Mesenchymal stem cell (in vitro differentiated cells and primary cell): ENCODE results near the gene FBXW4.

ENCODE experiments used
- DNase-seq: peaks from one replicate; pipeline ENCODE4 v3.0.0-alpha.2; 2013
- H2AFZ ChIP-seq: one replicate; pipeline ENCODE4 v1.6.1; 2013; ENCODE audit warnings: low read depth, mild to moderate bottlenecking, control low read depth, inconsistent platforms, low read length, moderate library complexity
- H2AK5ac ChIP-seq: 2 replicates; pipeline ENCODE4 v1.6.1; 2013; ENCODE audit warnings: low read length, moderate library complexity, mild to moderate bottlenecking, inconsistent platforms; ENCODE audit not compliant: severe bottlenecking
- H2BK120ac ChIP-seq: one replicate; pipeline ENCODE4 v1.6.1; 2013; ENCODE audit warnings: low read depth, mild to moderate bottlenecking, inconsistent platforms, low read length, moderate library complexity
- H2BK12ac ChIP-seq, 2 experiments: one replicate each; pipeline ENCODE4 v1.6.1; 2013; ENCODE audit warnings: inconsistent platforms in 2 of 2, low read length in 2 of 2, mild to moderate bottlenecking in 2 of 2, moderate library complexity in 2 of 2, control low read depth in 1 of 2
- H2BK15ac ChIP-seq: one replicate; pipeline ENCODE4 v1.6.1; 2013; ENCODE audit warnings: mild to moderate bottlenecking, low read depth, inconsistent platforms; ENCODE audit not compliant: poor library complexity, severe bottlenecking
- H2BK5ac ChIP-seq: 2 replicates; pipeline ENCODE4 v1.6.1; 2013; ENCODE audit warnings: low read depth, mild to moderate bottlenecking, low read length, control low read depth, inconsistent platforms; ENCODE audit not compliant: poor library complexity, severe bottlenecking
- H3K14ac ChIP-seq, 2 experiments: one replicate each; pipeline ENCODE4 v1.6.1; 2013; ENCODE audit warnings: inconsistent platforms in 2 of 2, low read length in 2 of 2, control low read depth in 1 of 2, mild to moderate bottlenecking in 1 of 2, moderate library complexity in 1 of 2
- H3K18ac ChIP-seq, 2 experiments: one replicate each; pipeline ENCODE4 v1.6.1; 2013; ENCODE audit warnings: inconsistent platforms in 2 of 2, low read length in 2 of 2, control low read depth in 1 of 2, low read depth in 1 of 2, mild to moderate bottlenecking in 1 of 2
- H3K23ac ChIP-seq, 2 experiments: one replicate each; pipeline ENCODE4 v1.6.1; 2013; ENCODE audit warnings: inconsistent platforms in 2 of 2, low read length in 2 of 2, mild to moderate bottlenecking in 2 of 2, moderate library complexity in 2 of 2, control low read depth in 1 of 2
- H3K27ac ChIP-seq: 2 replicates; pipeline ENCODE4 v1.5.1; 2013; ENCODE audit warnings: mild to moderate bottlenecking, moderate library complexity, low read length, control low read depth, inconsistent platforms; ENCODE audit not compliant: poor library complexity, severe bottlenecking
- H3K27me3 ChIP-seq, 2 experiments: 2 replicates each; pipeline versions ENCODE4 v1.6.1 to v1.7.0; 2013; ENCODE audit warnings: low read length in 2 of 2, mild to moderate bottlenecking in 2 of 2, moderate library complexity in 2 of 2, control low read depth in 1 of 2, inconsistent platforms in 1 of 2; ENCODE audit not compliant: control insufficient read depth in 1 of 2, insufficient read depth in 1 of 2
- H3K36me3 ChIP-seq, 2 experiments: 2 replicates each; pipeline versions ENCODE4 v1.6.1 to v1.7.0; 2013; ENCODE audit warnings: low read length in 2 of 2, control low read depth in 1 of 2, inconsistent platforms in 1 of 2, low read depth in 1 of 2, mild to moderate bottlenecking in 1 of 2; ENCODE audit not compliant: insufficient read depth in 2 of 2, control insufficient read depth in 1 of 2
- H3K4ac ChIP-seq, 2 experiments: one replicate each; pipeline ENCODE4 v1.6.1; 2013; ENCODE audit warnings: inconsistent platforms in 2 of 2, low read length in 2 of 2, mild to moderate bottlenecking in 2 of 2, moderate library complexity in 2 of 2, control low read depth in 1 of 2, low read depth in 1 of 2
- H3K4me1 ChIP-seq: 2 replicates; pipeline ENCODE4 v1.6.1; 2013; ENCODE audit warnings: low read depth, low read length, control low read depth; ENCODE audit not compliant: control insufficient read depth, insufficient read depth
- H3K4me2 ChIP-seq: 2 replicates; pipeline ENCODE4 v1.6.1; 2013; ENCODE audit warnings: low read length, mild to moderate bottlenecking, inconsistent platforms; ENCODE audit not compliant: poor library complexity, severe bottlenecking
- H3K4me3 ChIP-seq, 2 experiments: 2 replicates each; pipeline versions ENCODE4 v1.5.1 to v1.7.0; 2013; ENCODE audit warnings: low read length in 2 of 2, mild to moderate bottlenecking in 2 of 2, control low read depth in 1 of 2, low read depth in 1 of 2; ENCODE audit not compliant: insufficient read depth in 1 of 2
- H3K79me1 ChIP-seq: replicated peaks from 2 replicates; pipeline ENCODE4 v1.6.1; 2013; ENCODE audit warnings: mild to moderate bottlenecking, control low read depth, low read length, inconsistent platforms; ENCODE audit not compliant: poor library complexity, severe bottlenecking
- H3K9ac ChIP-seq: 2 replicates; pipeline ENCODE4 v1.7.0; 2013; ENCODE audit warnings: mild to moderate bottlenecking, low read length, moderate library complexity
- H3K9me3 ChIP-seq: 2 replicates; pipeline ENCODE4 v1.7.0; 2013; ENCODE audit warnings: mild to moderate bottlenecking, low read length; ENCODE audit not compliant: control insufficient read depth
- H4K8ac ChIP-seq: one replicate; pipeline ENCODE4 v1.6.1; 2013; ENCODE audit warnings: inconsistent platforms, mild to moderate bottlenecking, low read length, moderate library complexity
- H4K91ac ChIP-seq: one replicate; pipeline ENCODE4 v1.6.1; 2013; ENCODE audit warnings: mild to moderate bottlenecking, low read length, inconsistent platforms
- WGBS: methylation state at CpG from one replicate; pipeline ENCODE4 v1.1.7; 2013; ENCODE audit warnings: mixed read lengths; 5-methylcytosine and 5-hydroxymethylcytosine counted together

Gene FBXW4

DNA sequence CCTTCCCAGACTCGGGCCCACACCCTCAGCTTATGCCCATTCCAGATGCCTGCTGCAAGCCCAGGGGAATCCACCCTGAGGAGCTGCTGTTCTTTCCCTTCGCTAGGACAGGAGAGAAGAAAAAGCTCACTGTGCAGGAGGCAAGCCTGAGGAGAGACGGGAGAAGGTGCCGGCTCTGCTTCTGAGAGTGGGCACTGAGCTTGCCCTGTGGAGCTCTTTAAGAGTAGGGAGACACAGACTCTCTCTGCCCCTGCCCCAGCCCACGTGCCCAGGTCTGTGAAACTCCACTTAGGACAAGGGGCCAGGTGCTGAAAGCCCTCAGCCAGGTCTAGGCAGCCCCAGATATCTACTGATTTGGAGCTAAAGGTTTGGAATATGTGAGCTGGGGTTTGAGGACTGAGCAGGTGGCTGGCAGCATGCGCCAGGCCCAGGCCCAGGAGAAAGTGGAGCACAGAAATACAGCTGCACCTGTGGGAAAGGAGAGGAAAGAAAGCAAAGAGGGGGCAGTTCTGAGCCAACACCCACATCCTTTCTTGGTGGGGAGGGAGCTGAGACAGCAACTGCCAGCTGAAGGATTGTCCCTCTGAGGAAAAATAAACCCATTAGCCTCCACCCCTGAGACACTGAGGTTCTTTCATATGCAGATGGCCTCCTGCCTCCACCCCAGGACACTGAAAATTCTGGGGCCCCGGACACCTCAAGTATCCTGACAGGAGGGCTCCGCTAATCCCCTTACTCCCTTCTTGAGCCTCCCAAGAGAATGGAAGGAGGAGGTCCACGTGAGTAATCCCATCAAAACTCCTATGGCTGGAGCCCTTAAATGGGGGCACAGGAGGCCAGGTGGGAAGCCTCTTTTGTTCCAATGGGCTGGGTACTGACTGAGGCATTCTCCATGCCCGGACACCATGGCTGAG lies 114.2 kb downstream of the FBXW4 start:
- H3K36me3 ChIP-seq = peaks cover 64 to 71% of the 10 kb centered on the region in 2 experiments

DNA sequence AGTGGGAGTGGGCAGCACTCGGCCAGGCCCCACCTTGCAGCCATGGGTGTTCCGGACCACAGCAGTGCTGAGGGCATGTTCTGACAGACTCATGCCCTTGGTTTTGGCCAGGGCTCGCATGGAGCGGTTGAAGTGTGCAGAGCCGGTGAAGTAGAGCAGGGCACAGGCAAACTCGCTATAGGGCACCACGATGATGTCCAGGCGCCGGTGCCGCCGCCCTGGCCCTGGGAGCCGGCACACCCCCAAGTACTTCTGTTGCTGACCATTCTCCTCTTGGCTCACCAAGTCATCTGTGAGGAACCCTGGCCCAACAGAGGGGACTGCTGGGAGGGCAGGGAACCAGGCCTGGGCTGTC lies 115.5 kb downstream of the FBXW4 start:
- 99% methylated on average over 12 of the region's 12 CpGs for WGBS
- no peaks in the 10 kb centered on the region for H3K27me3 ChIP-seq

More for the DNA sequence above, 114.2 kb downstream of the FBXW4 start:
- Histone ChIP-seq H2BK15ac (no peak overlapping the region), H3K4ac (no peak overlapping the region), H3K23ac (no peak overlapping the region), H2BK12ac (no peak overlapping the region), H3K4me3 (no peak overlapping the region), H3K4me2 (no peak overlapping the region), H3K27ac (no peak overlapping the region), H4K91ac (no peak overlapping the region), H2BK5ac (no peak overlapping the region), H3K27me3 (no peaks in the 10 kb centered on the region), H3K4me1 (peaks cover 3% of the 10 kb centered on the region), H2BK120ac (no peak overlapping the region), H2AK5ac (no peak overlapping the region), H3K18ac (no peak overlapping the region), H3K14ac (no peak overlapping the region), H2AFZ (no peak overlapping the region), H3K9me3 (no peaks in the 10 kb centered on the region), H3K79me1 (peaks cover 17% of the 10 kb centered on the region), H4K8ac (no peak overlapping the region), H3K9ac (no peak overlapping the region)
- DNase-seq = no peak
- WGBS = 92% methylated on average over 9 of the region's 10 CpGs

DNA sequence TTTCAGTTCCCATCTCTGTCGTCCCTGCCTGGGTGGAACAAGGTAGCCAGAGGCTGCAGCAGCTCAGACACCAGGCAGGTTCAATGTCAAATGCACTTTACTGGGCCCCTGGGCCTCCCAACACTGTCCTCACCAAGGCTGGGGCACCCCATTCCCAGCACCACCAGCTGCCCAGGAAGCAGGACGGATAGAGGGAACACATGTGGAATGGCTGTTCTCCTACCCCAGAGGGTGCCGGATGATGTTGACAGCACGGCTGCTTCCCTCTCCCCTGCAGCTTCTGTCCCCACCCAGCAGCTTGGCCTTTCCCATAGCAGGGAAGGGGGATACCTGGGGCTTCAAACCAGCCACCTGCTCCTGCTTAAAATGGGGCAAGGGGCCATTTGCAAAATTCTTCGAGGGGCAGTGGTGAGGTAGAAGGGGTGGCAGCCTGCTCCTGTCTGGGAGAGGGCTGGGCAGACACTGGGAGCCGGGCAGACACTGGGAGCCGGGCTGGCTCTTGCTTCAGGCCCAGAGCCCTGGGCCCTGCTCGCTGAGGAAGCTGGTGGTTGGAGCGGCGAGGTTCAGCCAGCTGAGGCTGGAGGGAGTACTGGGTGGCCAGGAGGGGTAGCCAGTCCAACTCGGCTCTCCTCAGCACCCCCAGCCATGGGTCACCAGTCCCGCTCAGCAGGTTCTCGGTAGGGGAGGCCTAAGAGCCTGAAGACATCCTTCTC lies 116.0 kb downstream of the FBXW4 start:
- Histone ChIP-seq H2BK15ac (no peak overlapping the region), H2AFZ (no peak overlapping the region), H3K36me3 (peaks cover 51 to 56% of the 10 kb centered on the region in 2 experiments), H3K14ac (no peak overlapping the region), H3K4ac (no peak overlapping the region), H2BK5ac (no peak overlapping the region), H3K18ac (no peak overlapping the region), H4K91ac (no peak overlapping the region), H3K4me3 (no peak overlapping the region), H3K4me2 (no peak overlapping the region), H2AK5ac (no peak overlapping the region), H3K79me1 (peaks cover 5% of the 10 kb centered on the region), H3K27ac (no peak overlapping the region), H3K9ac (no peak overlapping the region), H3K27me3 (no peaks in the 10 kb centered on the region), H3K23ac (no peak overlapping the region), H2BK12ac (no peak overlapping the region), H3K9me3 (no peaks in the 10 kb centered on the region), H4K8ac (no peak overlapping the region), H3K4me1 (no peaks in the 10 kb centered on the region), H2BK120ac (no peak overlapping the region)
- no peak for DNase-seq
- 92% methylated on average over 13 of the region's 13 CpGs for WGBS

More for the DNA sequence above, 115.5 kb downstream of the FBXW4 start:
- Histone ChIP-seq H3K14ac (no peak overlapping the region), H4K91ac (no peak overlapping the region), H3K9me3 (no peaks in the 10 kb centered on the region), H2BK15ac (no peak overlapping the region), H2BK120ac (no peak overlapping the region), H3K23ac (no peak overlapping the region), H2BK12ac (no peak overlapping the region), H4K8ac (no peak overlapping the region), H3K4me2 (no peak overlapping the region), H2AK5ac (no peak overlapping the region), H3K4ac (no peak overlapping the region), H3K9ac (no peak overlapping the region), H3K36me3 (peaks cover 53 to 61% of the 10 kb centered on the region in 2 experiments), H3K4me3 (no peak overlapping the region), H3K79me1 (peaks cover 7% of the 10 kb centered on the region), H3K18ac (no peak overlapping the region), H3K27ac (no peak overlapping the region), H2AFZ (no peak overlapping the region), H3K4me1 (peaks cover under 1% of the 10 kb centered on the region), H2BK5ac (no peak overlapping the region)
- DNase-seq = no peak

DNA sequence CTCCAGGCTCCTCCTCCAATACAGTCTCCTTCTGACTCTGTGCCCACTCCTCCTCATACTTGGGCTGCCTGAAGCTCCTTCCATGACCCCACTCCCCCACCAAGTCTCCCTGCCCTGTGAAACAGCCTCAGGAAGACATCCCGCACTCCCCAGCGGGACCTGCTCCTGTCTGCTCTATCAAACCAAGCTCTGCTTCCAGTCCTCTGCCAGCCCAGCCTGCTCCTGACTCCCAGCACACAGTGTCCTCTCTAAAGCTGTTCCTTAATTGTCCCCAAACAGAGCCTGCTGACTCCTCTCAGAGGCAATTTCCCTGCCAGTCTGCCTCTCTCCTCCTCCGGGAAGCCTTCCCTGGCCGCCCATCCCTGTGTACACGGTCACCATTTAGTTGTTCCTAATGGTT lies 116.8 kb downstream of the FBXW4 start:
- Histone ChIP-seq H3K18ac (no peak overlapping the region), H4K8ac (no peak overlapping the region), H3K23ac (no peak overlapping the region), H2BK5ac (no peak overlapping the region), H3K4me2 (no peak overlapping the region), H3K9ac (no peak overlapping the region), H4K91ac (no peak overlapping the region), H2AK5ac (no peak overlapping the region), H3K79me1 (peaks cover 2% of the 10 kb centered on the region), H3K4me1 (no peaks in the 10 kb centered on the region), H3K4me3 (no peak overlapping the region), H2BK15ac (no peak overlapping the region), H2BK12ac (no peak overlapping the region), H2BK120ac (no peak overlapping the region), H3K4ac (no peak overlapping the region), H3K36me3 (peaks cover 47 to 48% of the 10 kb centered on the region in 2 experiments), H3K27ac (no peak overlapping the region), H2AFZ (no peak overlapping the region), H3K27me3 (no peaks in the 10 kb centered on the region), H3K14ac (no peak overlapping the region), H3K9me3 (peaks cover under 1% of the 10 kb centered on the region)
- no peak for DNase-seq
- WGBS = 98% methylated on average over 5 of the region's 5 CpGs
